CD4-positive, alpha-beta memory T cell (primary cell): ENCODE results near the gene SCN2A. TPM values are rescaled to one million over a fixed set of nuclear protein-coding genes. Genes with fewer than 3 reads are reported as not detected.
"Not testable (repeated sequence)": the region's sequence is repeated elsewhere in the genome, so short reads cannot be mapped to it uniquely, and the experiment has no call there.

Experiments
- CTCF ChIA-PET: fragments of 350-600 bp; sonication (Branson Sonifier 250); formaldehyde crosslinking; loops from one replicate; lab custom pipeline; 2021; ENCODE audit warnings: inconsistent platforms; ENCODE audit not compliant: partially characterized antibody; lab: Charles Lee
- POLR2A ChIA-PET: fragments of 350-600 bp; sonication (Branson Sonifier 250); formaldehyde crosslinking; loops from one replicate; lab custom pipeline; 2021; ENCODE audit not compliant: partially characterized antibody; lab: Charles Lee
- DNase-seq, 5 donors: peaks; one replicate each; pipeline versions ENCODE4 v3.0.0 to v3.0.0-alpha.2; 2020 to 2022; ENCODE audit warnings: mixed read lengths in 1 of 5
- H3K27ac ChIP-seq: one replicate; pipeline ENCODE4 v1.7.0; 2013; ENCODE audit warnings: low read depth, low read length
- H3K27me3 ChIP-seq: 2 replicates; pipeline ENCODE4 v1.7.0; 2013; ENCODE audit warnings: mild to moderate bottlenecking, low read length, moderate library complexity; ENCODE audit not compliant: insufficient read depth
- H3K36me3 ChIP-seq: 2 replicates; pipeline ENCODE4 v1.7.0; 2013; ENCODE audit warnings: mild to moderate bottlenecking, low read length, moderate library complexity; ENCODE audit not compliant: insufficient read depth
- H3K4me1 ChIP-seq: 2 replicates; pipeline ENCODE4 v1.7.0; 2013; ENCODE audit warnings: mild to moderate bottlenecking, low read length, moderate library complexity; ENCODE audit not compliant: insufficient read depth
- H3K4me3 ChIP-seq, 2 donors: one replicate each; pipeline ENCODE4 v1.7.0; 2013; ENCODE audit warnings: low read length in 2 of 2, mild to moderate bottlenecking in 1 of 2
- H3K9me3 ChIP-seq, 2 donors: one replicate each; pipeline ENCODE4 v1.7.0; 2013; ENCODE audit warnings: low read length in 2 of 2, control low read depth in 1 of 2; ENCODE audit not compliant: control insufficient read depth in 1 of 2
- H3K27ac Mint-ChIP-seq, 7 donors: one replicate each; pipeline ENCODE4 v1.8.0; 2020 to 2021; ENCODE audit warnings: mixed read lengths in 7 of 7, mild to moderate bottlenecking in 6 of 7, inconsistent platforms in 3 of 7, moderate library complexity in 3 of 7
- H3K27me3 Mint-ChIP-seq, 2 donors: one replicate each; pipeline ENCODE4 v1.8.0; 2020 to 2021; ENCODE audit warnings: mixed read lengths in 2 of 2
- H3K36me3 Mint-ChIP-seq, 2 donors: one replicate each; pipeline ENCODE4 v1.8.0; 2020 to 2021; ENCODE audit warnings: mixed read lengths in 2 of 2, inconsistent platforms in 1 of 2, mild to moderate bottlenecking in 1 of 2
- H3K4me1 Mint-ChIP-seq, 4 donors: one replicate each; pipeline ENCODE4 v1.8.0; 2020 to 2021; ENCODE audit warnings: mixed read lengths in 4 of 4, mild to moderate bottlenecking in 1 of 4
- H3K4me3 Mint-ChIP-seq, 8 donors: one replicate each; pipeline ENCODE4 v1.8.0; 2020 to 2021; ENCODE audit warnings: mixed read lengths in 8 of 8, mild to moderate bottlenecking in 7 of 8, moderate library complexity in 6 of 8, inconsistent platforms in 3 of 8
- H3K9me3 Mint-ChIP-seq, 8 donors: one replicate each; pipeline ENCODE4 v1.8.0; 2020 to 2021; ENCODE audit warnings: mixed read lengths in 8 of 8, mild to moderate bottlenecking in 5 of 8, inconsistent platforms in 3 of 8, moderate library complexity in 1 of 8
- intact Hi-C: fragments of 100-400 bp; cut with micrococcal nuclease; formaldehyde crosslinking; loops from one replicate; pipeline ENCODE4 v1.15.1; 2023
- polyA plus RNA-seq, 2 donors: library from polyadenylated mRNA; unstranded; fragments of 300-500 nt; fragmentation: Illumina TruSeq; gene quantifications; one replicate each; pipeline ENCODE4 v1.2.3, GENCODE V29; 2021
- total RNA-seq, 2 experiments: library from RNA; stranded (reverse); gene quantifications; one replicate each; pipeline ENCODE4 v1.2.3, GENCODE V29; 2021

SCN2A gene
- total and polyA plus RNA-seq, 4 experiments from 2014 or later, result not detected

- DNase-seq, result no peak
- H3K36me3 ChIP-seq, result no peaks in the 10 kb centered on the region
- H3K9me3 Mint-ChIP-seq, result no peaks in the 10 kb centered on the region
- H3K4me3 Mint-ChIP-seq, result no peak overlapping the region
- H3K4me3 ChIP-seq, result no peak overlapping the region
- intact Hi-C loops, result no loop called here
- no peaks in the 10 kb centered on the region for H3K27me3 ChIP-seq
- H3K36me3 Mint-ChIP-seq, result no peaks in the 10 kb centered on the region
- no peak overlapping the region for H3K27ac Mint-ChIP-seq
- H3K27me3 Mint-ChIP-seq, result peaks cover 0 to 3% of the 10 kb centered on the region in 2 donors
- no peak overlapping the region for H3K27ac ChIP-seq
- no peaks in the 10 kb centered on the region for H3K9me3 ChIP-seq
- ChIA-PET POLR2A (no interaction called here), CTCF (no interaction called here)
- H3K4me1 ChIP-seq, result no peaks in the 10 kb centered on the region
- no peaks in the 10 kb centered on the region for H3K4me1 Mint-ChIP-seq
Measured at GRCh38 chr2:165313509-165313908, 74.3 kb downstream of the SCN2A start.

- Histone ChIP-seq H3K9me3 (no peaks in the 10 kb centered on the region), H3K4me3 (no peak overlapping the region), H3K27me3 (no peaks in the 10 kb centered on the region), H3K4me1 (peaks cover 9% of the 10 kb centered on the region), H3K27ac (no peak overlapping the region), H3K36me3 (no peaks in the 10 kb centered on the region)
- Mint-ChIP-seq H3K36me3 (no peaks in the 10 kb centered on the region), H3K27me3 (peaks cover 0 to 1% of the 10 kb centered on the region in 2 donors), H3K4me3 (peak overlapping the region in 6 of 8 donors; percentile 43 to 82 (median 58)), H3K9me3 (peaks cover 0 to 2% (median 0%) of the 10 kb centered on the region in 8 donors), H3K4me1 (peaks cover 9 to 15% (median 10%) of the 10 kb centered on the region in 4 donors), H3K27ac (peak overlapping the region in 3 of 7 donors; percentile 4 to 61 (median 18))
- intact Hi-C loops, result no loop called here
- DNase-seq, result peak in 4 of 5 donors; percentile 5 to 12 (median 9)
- POLR2A ChIA-PET, result no interaction called here
- CTCF ChIA-PET, result no interaction called here
Measured at GRCh38 chr2:165328272-165328671, 89.1 kb downstream of the SCN2A start.

DNA sequence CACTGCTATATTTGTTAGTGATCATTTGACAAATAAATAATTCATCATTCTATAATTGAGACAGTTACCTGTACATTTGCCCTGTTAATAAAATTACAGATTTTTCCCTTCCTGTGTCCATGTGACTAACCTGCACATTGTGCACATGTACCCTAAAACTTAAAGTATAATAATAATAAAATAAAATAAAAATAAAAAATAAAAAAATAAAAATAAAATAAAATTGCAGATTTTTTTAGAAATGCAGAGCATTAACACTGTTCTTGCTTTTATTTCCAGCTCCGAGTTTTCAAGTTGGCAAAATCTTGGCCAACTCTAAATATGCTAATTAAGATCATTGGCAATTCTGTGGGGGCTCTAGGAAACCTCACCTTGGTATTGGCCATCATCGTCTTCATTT is 105.1 kb downstream of the SCN2A start:
- H3K9me3 Mint-ChIP-seq, H3K27ac ChIP-seq, DNase-seq, intact Hi-C loops, H3K4me3 Mint-ChIP-seq, H3K4me1 Mint-ChIP-seq, H3K4me3 ChIP-seq, CTCF ChIA-PET, H3K36me3 ChIP-seq, H3K27me3 Mint-ChIP-seq, H3K27me3 ChIP-seq, H3K27ac Mint-ChIP-seq, H3K9me3 ChIP-seq, H3K4me1 ChIP-seq, POLR2A ChIA-PET, H3K36me3 Mint-ChIP-seq: not testable (repeated sequence)

DNA sequence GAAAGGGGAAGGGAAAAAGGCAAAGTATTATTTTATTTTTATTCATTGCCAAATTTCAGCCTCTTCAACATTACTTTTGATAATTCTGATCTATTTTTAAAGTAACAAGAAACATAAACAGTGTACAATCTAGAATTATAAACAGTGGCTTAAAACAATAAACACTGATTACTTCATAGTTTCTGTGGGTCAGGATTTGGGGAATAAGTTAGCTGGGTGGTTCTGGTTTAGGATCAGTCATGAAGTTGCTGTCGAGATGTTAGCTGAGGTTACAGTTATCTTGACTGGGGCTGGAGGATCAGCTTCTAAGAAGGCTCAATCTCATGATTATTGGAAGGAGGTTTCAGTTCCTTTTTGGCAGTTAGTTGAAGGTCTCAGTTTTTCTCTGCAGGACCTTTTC is 109.2 kb downstream of the SCN2A start:
- Histone ChIP-seq H3K4me1 (no peaks in the 10 kb centered on the region), H3K27ac (no peak overlapping the region), H3K4me3 (no peak overlapping the region), H3K27me3 (no peaks in the 10 kb centered on the region), H3K9me3 (no peaks in the 10 kb centered on the region), H3K36me3 (no peaks in the 10 kb centered on the region)
- no peaks in the 10 kb centered on the region for H3K36me3 Mint-ChIP-seq
- peaks cover 1 to 3% of the 10 kb centered on the region in 2 donors for H3K27me3 Mint-ChIP-seq
- no peak overlapping the region for H3K4me3 Mint-ChIP-seq
- no peak overlapping the region for H3K27ac Mint-ChIP-seq
- no peak for DNase-seq
- peaks cover 0 to 5% (median 0%) of the 10 kb centered on the region in 8 donors for H3K9me3 Mint-ChIP-seq
- intact Hi-C loops, result no loop called here
- POLR2A ChIA-PET, result no interaction called here
- no peaks in the 10 kb centered on the region for H3K4me1 Mint-ChIP-seq
- CTCF ChIA-PET, result no interaction called here

GRCh38 chr2:165349181-165349580 is 110.0 kb downstream of the SCN2A start:
- no peak overlapping the region for H3K27ac Mint-ChIP-seq
- POLR2A ChIA-PET, result no interaction called here
- no peak overlapping the region for H3K4me3 Mint-ChIP-seq
- DNase-seq, result no peak
- Histone ChIP-seq H3K27ac (no peak overlapping the region), H3K9me3 (no peaks in the 10 kb centered on the region), H3K4me3 (no peak overlapping the region), H3K36me3 (no peaks in the 10 kb centered on the region), H3K27me3 (no peaks in the 10 kb centered on the region), H3K4me1 (no peaks in the 10 kb centered on the region)
- H3K9me3 Mint-ChIP-seq, result peaks cover 0 to 5% (median 0%) of the 10 kb centered on the region in 8 donors
- H3K27me3 Mint-ChIP-seq, result peaks cover 1 to 3% of the 10 kb centered on the region in 2 donors
- CTCF ChIA-PET, result no interaction called here
- H3K4me1 Mint-ChIP-seq, result no peaks in the 10 kb centered on the region
- intact Hi-C loops, result no loop called here
- no peaks in the 10 kb centered on the region for H3K36me3 Mint-ChIP-seq

GRCh38 chr2:165357758-165358157 is 118.5 kb downstream of the SCN2A start:
- H3K9me3 Mint-ChIP-seq, result no peaks in the 10 kb centered on the region
- no peaks in the 10 kb centered on the region for H3K27me3 Mint-ChIP-seq
- Histone ChIP-seq H3K27me3 (no peaks in the 10 kb centered on the region), H3K36me3 (no peaks in the 10 kb centered on the region), H3K27ac (no peak overlapping the region), H3K9me3 (no peaks in the 10 kb centered on the region), H3K4me1 (no peaks in the 10 kb centered on the region), H3K4me3 (no peak overlapping the region)
- no peaks in the 10 kb centered on the region for H3K4me1 Mint-ChIP-seq
- H3K4me3 Mint-ChIP-seq, result no peak overlapping the region
- intact Hi-C loops, result no loop called here
- DNase-seq, result no peak
- CTCF ChIA-PET, result no interaction called here
- no peak overlapping the region for H3K27ac Mint-ChIP-seq
- H3K36me3 Mint-ChIP-seq, result no peaks in the 10 kb centered on the region
- POLR2A ChIA-PET, result no interaction called here

- Mint-ChIP-seq H3K27ac (no peak overlapping the region), H3K4me3 (no peak overlapping the region), H3K27me3 (no peaks in the 10 kb centered on the region), H3K4me1 (no peaks in the 10 kb centered on the region), H3K9me3 (no peaks in the 10 kb centered on the region), H3K36me3 (no peaks in the 10 kb centered on the region)
- ChIA-PET CTCF (no interaction called here), POLR2A (no interaction called here)
- intact Hi-C loops, result no loop called here
- Histone ChIP-seq H3K4me1 (no peaks in the 10 kb centered on the region), H3K27me3 (no peaks in the 10 kb centered on the region), H3K9me3 (no peaks in the 10 kb centered on the region), H3K36me3 (no peaks in the 10 kb centered on the region), H3K4me3 (no peak overlapping the region), H3K27ac (no peak overlapping the region)
- no peak for DNase-seq
Measured at GRCh38 chr2:165361514-165361913, 122.3 kb downstream of the SCN2A start.
